Adipocyte (in vitro differentiated cells): Measurements from ENCODE around the gene SLC41A3.
"Not testable (repeated sequence)": the region's sequence is repeated elsewhere in the genome, so short reads cannot be mapped to it uniquely, and the experiment has no call there.

Experiments used
- DNase-seq: peaks from one replicate; pipeline ENCODE4 v3.0.0-alpha.2; 2015; ENCODE audit warnings: low read depth
- H3K27me3 ChIP-seq: replicated peaks from 2 replicates; pipeline ENCODE4 v1.7.0; 2013; ENCODE audit warnings: mild to moderate bottlenecking, low read length, moderate library complexity; ENCODE audit not compliant: control insufficient read depth, insufficient read depth
- H3K36me3 ChIP-seq: 2 replicates; pipeline ENCODE4 v1.7.0; 2013; ENCODE audit warnings: low read length, mild to moderate bottlenecking, moderate library complexity; ENCODE audit not compliant: control insufficient read depth, insufficient read depth, severe bottlenecking
- H3K4me1 ChIP-seq: 2 replicates; pipeline ENCODE4 v1.7.0; 2013; ENCODE audit warnings: mild to moderate bottlenecking, low read length, moderate library complexity; ENCODE audit not compliant: control insufficient read depth, insufficient read depth
- H3K4me3 ChIP-seq: 2 replicates; pipeline ENCODE4 v1.7.0; 2013; ENCODE audit warnings: mild to moderate bottlenecking, low read length, moderate library complexity
- H3K9ac ChIP-seq: 2 replicates; pipeline ENCODE4 v1.7.0; 2013; ENCODE audit warnings: mild to moderate bottlenecking, low read length, moderate library complexity
- H3K9me3 ChIP-seq: 2 replicates; pipeline ENCODE4 v1.7.0; 2013; ENCODE audit warnings: mild to moderate bottlenecking, low read length, moderate library complexity; ENCODE audit not compliant: control insufficient read depth

Gene SLC41A3

DNA sequence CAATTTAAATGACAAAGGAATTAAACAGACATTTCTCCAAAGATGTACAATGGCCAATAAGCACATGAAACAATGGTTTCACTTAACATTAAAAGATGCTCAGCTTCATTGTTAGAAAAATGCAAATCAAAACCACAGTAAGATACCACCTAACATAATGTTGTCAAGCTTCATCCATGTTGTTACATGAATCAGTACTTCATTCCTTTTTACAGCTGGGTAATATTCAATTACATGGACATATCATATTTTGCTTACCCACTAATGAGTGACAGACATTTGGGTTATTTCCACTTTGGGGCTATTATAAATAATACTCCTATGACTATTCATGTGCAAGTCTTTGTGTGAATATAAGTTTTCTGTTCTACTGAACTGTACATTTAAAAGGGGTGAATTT, 7.8 kb downstream of the SLC41A3 start:
- Histone ChIP-seq H3K27me3 (no peaks in the 10 kb centered on the region), H3K9me3 (peaks cover 5% of the 10 kb centered on the region), H3K9ac (no peak overlapping the region), H3K4me3 (no peak overlapping the region), H3K36me3 (no peaks in the 10 kb centered on the region), H3K4me1 (no peaks in the 10 kb centered on the region)
- DNase-seq: no peak

DNA sequence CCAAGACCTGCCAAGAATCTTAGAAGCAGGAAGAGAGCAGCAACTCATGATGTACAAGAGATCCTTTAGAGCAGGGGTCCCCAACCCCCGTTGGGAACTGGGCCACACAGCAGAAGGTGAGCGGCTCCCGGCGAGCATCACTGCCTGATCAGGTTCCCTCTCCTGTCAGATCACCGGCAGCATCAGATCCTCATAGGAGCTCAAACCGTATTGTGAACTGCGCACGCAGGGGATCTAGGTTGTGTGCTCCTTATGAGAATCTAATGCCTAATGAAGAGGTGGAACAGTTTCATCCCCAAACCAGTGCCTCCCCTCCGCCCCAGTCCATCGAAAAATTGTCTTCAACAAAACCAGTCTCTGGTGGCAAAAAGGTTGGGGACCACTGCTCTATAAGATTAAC, 13.8 kb downstream of the SLC41A3 start:
- peaks cover 5% of the 10 kb centered on the region for H3K9me3 ChIP-seq
- peaks cover 4% of the 10 kb centered on the region for H3K36me3 ChIP-seq
- H3K27me3 ChIP-seq: no peaks in the 10 kb centered on the region
- DNase-seq: no peak
- H3K4me3 ChIP-seq: no peak overlapping the region
- no peak overlapping the region for H3K9ac ChIP-seq
- H3K4me1 ChIP-seq: no peaks in the 10 kb centered on the region

GRCh38 chr3:126067959-126068358, 16.0 kb downstream of the SLC41A3 start:
- Histone ChIP-seq H3K27me3 (no peaks in the 10 kb centered on the region), H3K9ac (no peak overlapping the region), H3K36me3 (peaks cover 4% of the 10 kb centered on the region), H3K4me1 (no peaks in the 10 kb centered on the region), H3K9me3 (no peaks in the 10 kb centered on the region), H3K4me3 (no peak overlapping the region)
- no peak for DNase-seq

DNA sequence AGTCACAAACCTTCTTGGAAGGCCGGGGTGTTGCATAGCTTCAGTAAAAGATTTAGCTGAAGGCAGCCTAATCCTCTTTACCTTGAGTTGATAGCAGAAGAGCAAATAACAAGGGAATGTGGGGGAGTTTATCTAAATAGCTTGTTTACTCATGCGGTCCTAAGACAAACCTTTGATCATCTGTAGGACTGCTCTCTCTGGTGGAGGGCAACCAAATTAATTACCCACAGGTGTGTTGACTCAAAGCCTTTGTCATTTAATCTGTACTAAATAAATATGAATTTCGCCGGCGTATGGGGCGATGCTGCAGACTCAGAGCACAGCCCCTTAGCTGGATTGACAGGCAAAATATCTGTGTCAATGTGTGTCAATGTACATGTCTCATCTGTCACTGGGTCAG, 17.2 kb downstream of the SLC41A3 start:
- not testable (repeated sequence) for DNase-seq, H3K4me3 ChIP-seq, H3K9me3 ChIP-seq, H3K4me1 ChIP-seq, H3K27me3 ChIP-seq, H3K9ac ChIP-seq, H3K36me3 ChIP-seq

GRCh38 chr3:126065876-126066275, 18.0 kb downstream of the SLC41A3 start:
- Histone ChIP-seq H3K4me3 (no peak overlapping the region), H3K9me3 (no peaks in the 10 kb centered on the region), H3K9ac (no peak overlapping the region), H3K36me3 (peaks cover 4% of the 10 kb centered on the region), H3K4me1 (no peaks in the 10 kb centered on the region), H3K27me3 (no peaks in the 10 kb centered on the region)
- DNase-seq: no peak

DNA sequence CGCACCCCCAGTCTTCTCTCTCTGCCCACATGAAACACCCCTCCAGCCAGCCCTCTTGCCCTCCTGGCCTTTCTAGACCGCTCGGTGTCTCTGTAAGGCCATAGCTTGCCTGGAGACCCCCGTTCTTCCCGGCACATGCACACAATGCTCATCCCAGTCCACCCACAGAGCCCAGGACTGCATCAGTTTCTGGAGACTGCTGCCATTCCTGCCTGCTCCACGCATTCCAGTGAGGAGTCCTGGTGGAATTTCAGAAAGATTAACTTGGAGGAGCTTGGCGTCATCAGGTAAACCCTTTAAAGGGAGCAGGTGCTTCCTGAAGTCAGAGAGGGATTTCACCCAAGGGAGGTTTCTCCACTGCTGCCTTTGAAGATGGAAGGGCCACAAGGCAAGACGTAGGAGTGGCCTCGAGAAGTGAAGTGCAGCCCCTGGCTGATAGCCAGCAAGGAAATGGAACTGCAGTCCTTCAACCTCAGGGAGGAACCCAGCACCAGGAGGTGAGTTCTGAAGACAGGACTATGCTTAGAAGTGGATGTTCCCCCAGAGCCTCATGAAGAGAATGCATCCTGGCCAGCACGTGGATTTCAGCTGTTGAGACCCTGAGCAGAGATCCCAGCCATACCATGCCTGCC, 19.2 kb downstream of the SLC41A3 start:
- Histone ChIP-seq H3K27me3 (no peaks in the 10 kb centered on the region), H3K4me1 (no peaks in the 10 kb centered on the region), H3K4me3 (no peak overlapping the region), H3K9me3 (no peaks in the 10 kb centered on the region), H3K36me3 (peaks cover 4% of the 10 kb centered on the region), H3K9ac (no peak overlapping the region)
- no peak for DNase-seq

DNA sequence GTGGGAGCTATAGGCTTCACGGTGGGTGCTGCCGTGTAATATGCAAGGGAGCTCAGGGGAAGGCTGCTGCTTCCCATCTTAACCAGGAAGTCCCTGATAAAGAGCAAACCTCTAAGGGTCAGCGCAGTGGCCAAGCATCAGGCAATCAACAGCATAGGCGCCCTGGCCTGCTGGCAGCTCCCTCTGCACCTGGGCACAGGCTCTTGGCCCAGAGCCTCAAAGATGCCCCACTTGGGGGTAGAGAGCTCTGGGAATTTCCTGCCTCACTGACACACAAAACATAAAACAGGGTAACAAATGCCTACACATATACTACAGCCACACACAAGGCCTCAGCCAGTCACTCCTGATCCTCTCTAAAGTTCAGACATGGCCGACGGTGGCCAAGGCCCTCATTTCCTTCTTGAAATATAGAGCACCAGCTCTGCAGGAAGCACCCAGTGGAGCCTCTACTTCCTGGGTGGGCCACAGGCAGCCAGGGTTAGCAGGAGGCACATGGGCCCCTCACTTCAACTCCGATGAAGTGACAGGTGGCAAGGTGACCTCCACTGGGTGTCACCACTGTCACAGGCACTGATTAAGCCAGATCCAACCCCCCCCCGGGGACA, 20.5 kb downstream of the SLC41A3 start:
- no peaks in the 10 kb centered on the region for H3K9me3 ChIP-seq
- DNase-seq: no peak

GRCh38 chr3:126061301-126062032, 22.5 kb downstream of the SLC41A3 start:
- Histone ChIP-seq H3K36me3 (no peaks in the 10 kb centered on the region), H3K4me3 (no peak overlapping the region), H3K9me3 (no peaks in the 10 kb centered on the region), H3K9ac (no peak overlapping the region), H3K27me3 (no peaks in the 10 kb centered on the region), H3K4me1 (peaks cover 10% of the 10 kb centered on the region)
- no peak for DNase-seq

More for the DNA sequence above, 20.5 kb downstream of the SLC41A3 start:
- no peaks in the 10 kb centered on the region for H3K4me1 ChIP-seq
- no peak overlapping the region for H3K9ac ChIP-seq
- no peaks in the 10 kb centered on the region for H3K27me3 ChIP-seq
- H3K36me3 ChIP-seq: peaks cover 4% of the 10 kb centered on the region
- H3K4me3 ChIP-seq: no peak overlapping the region

GRCh38 chr3:126060613-126061145, 23.2 kb downstream of the SLC41A3 start:
- Histone ChIP-seq H3K4me1 (peaks cover 11% of the 10 kb centered on the region), H3K4me3 (no peak overlapping the region), H3K36me3 (no peaks in the 10 kb centered on the region), H3K27me3 (no peaks in the 10 kb centered on the region), H3K9me3 (no peaks in the 10 kb centered on the region), H3K9ac (no peak overlapping the region)
- DNase-seq: no peak

DNA sequence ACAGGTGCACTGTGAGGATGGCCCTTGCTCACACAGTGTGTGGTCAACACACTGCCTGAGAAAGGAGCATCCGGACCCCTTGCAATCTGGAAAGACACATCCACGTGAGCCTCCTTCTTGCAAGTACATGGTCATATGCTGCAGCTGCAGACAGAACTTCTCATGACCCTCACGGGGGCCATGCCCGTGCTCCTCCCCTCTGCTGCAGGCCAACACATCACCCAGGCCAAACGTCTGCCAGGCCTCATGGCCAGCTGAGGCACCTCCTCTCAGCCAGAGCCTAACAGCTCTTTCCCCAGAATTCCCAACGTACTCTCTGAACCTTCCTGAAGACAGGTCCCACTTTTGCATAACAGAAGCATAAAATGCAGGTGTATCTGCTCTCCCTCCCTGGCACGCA, 25.3 kb downstream of the SLC41A3 start:
- no peaks in the 10 kb centered on the region for H3K36me3 ChIP-seq
- no peak overlapping the region for H3K9ac ChIP-seq
- H3K9me3 ChIP-seq: no peaks in the 10 kb centered on the region
- DNase-seq: no peak
- H3K27me3 ChIP-seq: no peaks in the 10 kb centered on the region
- peaks cover 11% of the 10 kb centered on the region for H3K4me1 ChIP-seq
- no peak overlapping the region for H3K4me3 ChIP-seq

GRCh38 chr3:126057936-126058335, 26.0 kb downstream of the SLC41A3 start:
- H3K27me3 ChIP-seq: no peaks in the 10 kb centered on the region
- H3K4me3 ChIP-seq: no peak overlapping the region
- no peak overlapping the region for H3K9ac ChIP-seq
- H3K36me3 ChIP-seq: no peaks in the 10 kb centered on the region
- H3K4me1 ChIP-seq: peaks cover 11% of the 10 kb centered on the region
- no peak for DNase-seq
- no peaks in the 10 kb centered on the region for H3K9me3 ChIP-seq
